ENCODE measurements around the gene NEUROD2. TPM values are rescaled to one million over a fixed set of nuclear protein-coding genes. Genes with fewer than 3 reads are reported as not detected.
A peak's percentile ranks its signal among the peaks of the same experiment; 100 is the strongest.

Gene NEUROD2
- total and polyA plus RNA-seq, 2 donors (not counting 3 experiments of a cell fraction or from before 2014, with no cell fraction given) = not detected

- no peak overlapping the region for H3K27ac ChIP-seq (ENCODE audit: insufficient read depth, low read depth, low read length)
- CTCF ChIA-PET = interaction anchor here (0.7 to 0.9 kb wide), 3 partner anchors 8 to 14 kb away, joined by 3 to 4 read pairs (median 3); no protein-coding TSS in a partner anchor
- no peak overlapping the region for H3K4me3 ChIP-seq (replicated peaks in 1 of 3; ENCODE audit: insufficient read depth in 1 of 3, low read depth in 1 of 3, low read length in 3 of 3)
- intact Hi-C loops (cut with micrococcal nuclease) (no loop called here), dilution Hi-C loops (cut with MboI; ENCODE audit: extremely low pct_ligation_motif_present, low sequenced_read_pairs) (no loop called here)
- peaks cover 60 to 73% of the 10 kb centered on the region in 2 experiments for H3K27me3 ChIP-seq (ENCODE audit: control insufficient read depth in 2 of 2, insufficient read depth in 2 of 2, low read length in 2 of 2)
- no TSS peak for BruUV-seq (replicated peaks)
- H3K36me3 ChIP-seq (ENCODE audit: control insufficient read depth in 2 of 2, extremely low read depth in 1 of 2, insufficient read depth in 2 of 2, low read length in 2 of 2) = no peaks in the 10 kb centered on the region
- DNase-seq (ENCODE audit: low read depth, low spot score) = no peak
- no peaks in the 10 kb centered on the region for H3K9me1 ChIP-seq (replicated peaks; ENCODE audit: control insufficient read depth, extremely low read depth, insufficient read depth, low read length)
- FAIRE-seq = no peak
- POLR2A ChIA-PET = no interaction called here
- no peak overlapping the region for H3K4me2 ChIP-seq (ENCODE audit: insufficient read depth, low read length)
- H3K4me1 ChIP-seq (ENCODE audit: control insufficient read depth, extremely low read depth, insufficient read depth, low read length) = no peaks in the 10 kb centered on the region
- no peaks in the 10 kb centered on the region for H3K9me3 ChIP-seq (replicated peaks; ENCODE audit: control insufficient read depth, insufficient read depth, low read length)
- TF ChIP-seq POLR2AphosphoS5 (IDR thresholded peaks at IDR 0.05; ENCODE audit: insufficient read depth, low read depth, low read length) (no peak), GATA2 (IDR thresholded peaks at IDR 0.05; ENCODE audit: insufficient read depth, insufficient read length, low read depth, low read length) (no peak), EZH2 (IDR thresholded peaks at IDR 0.05; ENCODE audit: borderline replicate concordance, low read depth, low read length, severe bottlenecking) (peak; percentile 82)
- H4K20me1 ChIP-seq (replicated peaks; ENCODE audit: control insufficient read depth, extremely low read depth, insufficient read depth, low read length) = no peaks in the 10 kb centered on the region
- no peaks in the 10 kb centered on the region for H3K79me2 ChIP-seq (ENCODE audit: control insufficient read depth, insufficient read depth, low read length)
- H3K9ac ChIP-seq (replicated peaks; ENCODE audit: extremely low read depth, insufficient read depth, low read length) = no peak overlapping the region
- no peak overlapping the region for H2AFZ ChIP-seq (ENCODE audit: low read depth, low read length)
These were observed 466 bp downstream of the NEUROD2 start for GRCh38 chr17:39607057-39607850.

GRCh38 chr17:39606434-39607056 lies 1.2 kb downstream of the NEUROD2 start:
- no TSS peak for BruUV-seq (replicated peaks)
- no peaks in the 10 kb centered on the region for H3K9me1 ChIP-seq (replicated peaks; ENCODE audit: control insufficient read depth, extremely low read depth, insufficient read depth, low read length)
- H3K36me3 ChIP-seq (ENCODE audit: control insufficient read depth in 2 of 2, extremely low read depth in 1 of 2, insufficient read depth in 2 of 2, low read length in 2 of 2) = no peaks in the 10 kb centered on the region
- no peaks in the 10 kb centered on the region for H3K9me3 ChIP-seq (replicated peaks; ENCODE audit: control insufficient read depth, insufficient read depth, low read length)
- intact Hi-C loops (cut with micrococcal nuclease) (no loop called here), dilution Hi-C loops (cut with MboI; ENCODE audit: extremely low pct_ligation_motif_present, low sequenced_read_pairs) (no loop called here)
- no peak for FAIRE-seq
- ChIA-PET CTCF (interaction anchor here (0.7 to 3.0 kb wide), 4 partner anchors 8 to 28 kb away, joined by 3 to 27 read pairs (median 4); no protein-coding TSS in a partner anchor), POLR2A (no interaction called here)
- peaks cover 66 to 80% of the 10 kb centered on the region in 2 experiments for H3K27me3 ChIP-seq (ENCODE audit: control insufficient read depth in 2 of 2, insufficient read depth in 2 of 2, low read length in 2 of 2)
- no peak overlapping the region for H3K9ac ChIP-seq (replicated peaks; ENCODE audit: extremely low read depth, insufficient read depth, low read length)
- H2AFZ ChIP-seq (ENCODE audit: low read depth, low read length) = no peak overlapping the region
- H3K4me2 ChIP-seq (ENCODE audit: insufficient read depth, low read length) = no peak overlapping the region
- no peak overlapping the region for H3K27ac ChIP-seq (ENCODE audit: insufficient read depth, low read depth, low read length)
- H4K20me1 ChIP-seq (replicated peaks; ENCODE audit: control insufficient read depth, extremely low read depth, insufficient read depth, low read length) = no peaks in the 10 kb centered on the region
- H3K4me3 ChIP-seq (replicated peaks in 1 of 3; ENCODE audit: insufficient read depth in 1 of 3, low read depth in 1 of 3, low read length in 3 of 3) = no peak overlapping the region
- TF ChIP-seq CTCF (IDR thresholded peaks at IDR 0.05; ENCODE audit: extremely low read depth in 1 of 2, insufficient read depth in 1 of 2, low read depth in 1 of 2, low read length in 2 of 2) (no peak), FOS (IDR thresholded peaks at IDR 0.05; ENCODE audit: borderline replicate concordance, insufficient read depth, low read length) (no peak), GATA2 (IDR thresholded peaks at IDR 0.05; ENCODE audit: insufficient read depth, insufficient read length, low read depth, low read length) (no peak), JUN (IDR thresholded peaks at IDR 0.05; ENCODE audit: borderline replicate concordance, insufficient read depth, insufficient read length, low read depth) (no peak), POLR2A (IDR thresholded peaks at IDR 0.05; ENCODE audit: low read depth, low read length) (no peak), EZH2 (IDR thresholded peaks at IDR 0.05; ENCODE audit: borderline replicate concordance, low read depth, low read length, severe bottlenecking) (peak; percentile 27)
- H3K4me1 ChIP-seq (ENCODE audit: control insufficient read depth, extremely low read depth, insufficient read depth, low read length) = no peaks in the 10 kb centered on the region
- H3K79me2 ChIP-seq (ENCODE audit: control insufficient read depth, insufficient read depth, low read length) = no peaks in the 10 kb centered on the region
- DNase-seq (ENCODE audit: low read depth, low spot score) = no peak

Measured in endothelial cell of umbilical vein (primary cell).